Hepatic stellate cell (primary cell): ENCODE measurements around the gene ATP5MG.
"Not testable (repeated sequence)": the region's sequence is repeated elsewhere in the genome, so short reads cannot be mapped to it uniquely, and the experiment has no call there.

Source experiments
- DNase-seq: peaks from one replicate; pipeline ENCODE4 v3.0.0; 2011; ENCODE audit warnings: low spot score

Gene ATP5MG

GRCh38 chr11:118410055-118410745 is 8.8 kb downstream of the ATP5MG start:
- DNase-seq, result no peak

GRCh38 chr11:118411530-118411929 is 10.1 kb downstream of the ATP5MG start:
- DNase-seq, result no peak

- DNase-seq, result no peak
These were observed 11.5 kb downstream of the ATP5MG start for GRCh38 chr11:118412921-118413320.

- DNase-seq, result no peak
These were observed 13.8 kb downstream of the ATP5MG start for GRCh38 chr11:118415062-118415738.

- peak; percentile 82 for DNase-seq
These were observed 14.3 kb downstream of the ATP5MG start for GRCh38 chr11:118415739-118416068.

GRCh38 chr11:118416900-118417299 is 15.5 kb downstream of the ATP5MG start:
- DNase-seq, result not testable (repeated sequence)

GRCh38 chr11:118417801-118418200 is 16.4 kb downstream of the ATP5MG start:
- no peak for DNase-seq

- no peak for DNase-seq
These were observed 17.4 kb downstream of the ATP5MG start for GRCh38 chr11:118418766-118419165.

GRCh38 chr11:118427707-118428106 is 26.3 kb downstream of the ATP5MG start:
- no peak for DNase-seq

GRCh38 chr11:118430956-118431355 is 29.6 kb downstream of the ATP5MG start:
- no peak for DNase-seq

GRCh38 chr11:118434123-118434552 is 32.7 kb downstream of the ATP5MG start:
- peak; percentile 28 for DNase-seq

- peak; percentile 43 for DNase-seq
These were observed 33.3 kb downstream of the ATP5MG start for GRCh38 chr11:118434553-118435289.

- peak; percentile 42 for DNase-seq
These were observed 34.0 kb downstream of the ATP5MG start for GRCh38 chr11:118435290-118435892.

- peak; percentile 92 for DNase-seq
These were observed 34.7 kb downstream of the ATP5MG start, which contains the start of gene KMT2A for GRCh38 chr11:118435893-118436624. TSS of gene KMT2A (plus strand) at chr11:118436492. CDS start at chr11:118436513, 21 bp downstream.

- DNase-seq, result no peak
These were observed 35.3 kb downstream of the ATP5MG start for GRCh38 chr11:118436639-118437207.

- DNase-seq, result peak; percentile 54
These were observed 36.1 kb downstream of the ATP5MG start for GRCh38 chr11:118437208-118438125.

- peak; percentile 81 for DNase-seq
These were observed 37.0 kb downstream of the ATP5MG start for GRCh38 chr11:118438314-118438931.

- DNase-seq, result no peak
These were observed 38.2 kb downstream of the ATP5MG start for GRCh38 chr11:118439646-118440045.

- no peak for DNase-seq
These were observed 40.4 kb downstream of the ATP5MG start for GRCh38 chr11:118441770-118442275.

GRCh38 chr11:118442301-118442700 is 40.9 kb downstream of the ATP5MG start:
- no peak for DNase-seq
